ENCODE measurements around the gene ZNF135.

ZNF135 gene

GRCh38 chr19:58059003-58059670 lies at the start of gene ZNF135:
Gene ZNF135 (plus strand): TSS chr19:58059282. CDS start chr19:58060003, 721 bp downstream.
- H3K27ac ChIP-seq (ENCODE audit: low read depth, low read length), result peak within 1 kb of the TSS; percentile 63
- H3K9ac ChIP-seq (ENCODE audit: low read length), result no peak within 1 kb of the TSS
- H3K27me3 ChIP-seq (ENCODE audit: control insufficient read depth, insufficient read depth, low read length), result no peaks in the 10 kb centered on the region
- H3K4me1 ChIP-seq (ENCODE audit: control insufficient read depth, insufficient read depth, low read length), result peaks cover 4% of the 10 kb centered on the region; the same call in 1 of the 2 replicates
- no peaks in the 10 kb centered on the region for H3K36me3 ChIP-seq (ENCODE audit: control insufficient read depth, insufficient read depth, low read length)
- peaks cover 80% of the 10 kb centered on the region for H3K9me3 ChIP-seq (ENCODE audit: control insufficient read depth, insufficient read depth, low read depth, low read length)
- peak within 1 kb of the TSS; percentile 42 for H3K4me3 ChIP-seq (ENCODE audit: low read depth, low read length)

GRCh38 chr19:58009301-58009665 lies 49.8 kb upstream of the ZNF135 start:
- H3K4me3 ChIP-seq (ENCODE audit: low read depth, low read length), result peak overlapping the region; percentile 39; the same call in 1 of the 2 replicates

GRCh38 chr19:58009666-58010301 lies 49.3 kb upstream of the ZNF135 start:
- H3K4me1 ChIP-seq (ENCODE audit: control insufficient read depth, insufficient read depth, low read length), result no peaks in the 10 kb centered on the region
- H3K36me3 ChIP-seq (ENCODE audit: control insufficient read depth, insufficient read depth, low read length), result peaks cover 27% of the 10 kb centered on the region
- no peaks in the 10 kb centered on the region for H3K27me3 ChIP-seq (ENCODE audit: control insufficient read depth, insufficient read depth, low read length)
- H3K9ac ChIP-seq (ENCODE audit: low read length), result no peak overlapping the region
- peak overlapping the region; percentile 39; the same call in 1 of the 2 replicates for H3K4me3 ChIP-seq (ENCODE audit: low read depth, low read length)
- H3K27ac ChIP-seq (ENCODE audit: low read depth, low read length), result no peak overlapping the region
- H3K9me3 ChIP-seq (ENCODE audit: control insufficient read depth, insufficient read depth, low read depth, low read length), result peaks cover 69% of the 10 kb centered on the region

More at GRCh38 chr19:58009301-58009665, 49.8 kb upstream of the ZNF135 start:
- Histone ChIP-seq H3K9ac (ENCODE audit: low read length) (no peak overlapping the region), H3K4me1 (ENCODE audit: control insufficient read depth, insufficient read depth, low read length) (no peaks in the 10 kb centered on the region), H3K27ac (ENCODE audit: low read depth, low read length) (no peak overlapping the region), H3K9me3 (ENCODE audit: control insufficient read depth, insufficient read depth, low read depth, low read length) (peaks cover 73% of the 10 kb centered on the region), H3K27me3 (ENCODE audit: control insufficient read depth, insufficient read depth, low read length) (no peaks in the 10 kb centered on the region), H3K36me3 (ENCODE audit: control insufficient read depth, insufficient read depth, low read length) (peaks cover 32% of the 10 kb centered on the region)

GRCh38 chr19:58010507-58010906 lies 48.6 kb upstream of the ZNF135 start:
- H3K36me3 ChIP-seq (ENCODE audit: control insufficient read depth, insufficient read depth, low read length), result peaks cover 20% of the 10 kb centered on the region
- no peaks in the 10 kb centered on the region for H3K27me3 ChIP-seq (ENCODE audit: control insufficient read depth, insufficient read depth, low read length)
- no peak overlapping the region for H3K9ac ChIP-seq (ENCODE audit: low read length)
- H3K27ac ChIP-seq (ENCODE audit: low read depth, low read length), result no peak overlapping the region
- H3K9me3 ChIP-seq (ENCODE audit: control insufficient read depth, insufficient read depth, low read depth, low read length), result peaks cover 68% of the 10 kb centered on the region
- no peaks in the 10 kb centered on the region for H3K4me1 ChIP-seq (ENCODE audit: control insufficient read depth, insufficient read depth, low read length)
- H3K4me3 ChIP-seq (ENCODE audit: low read depth, low read length), result no peak overlapping the region

GRCh38 chr19:58014141-58014540 lies 44.9 kb upstream of the ZNF135 start:
- Histone ChIP-seq H3K27me3 (ENCODE audit: control insufficient read depth, insufficient read depth, low read length) (no peaks in the 10 kb centered on the region), H3K4me3 (ENCODE audit: low read depth, low read length) (no peak overlapping the region), H3K9me3 (ENCODE audit: control insufficient read depth, insufficient read depth, low read depth, low read length) (peaks cover 63% of the 10 kb centered on the region), H3K36me3 (ENCODE audit: control insufficient read depth, insufficient read depth, low read length) (no peaks in the 10 kb centered on the region), H3K9ac (ENCODE audit: low read length) (no peak overlapping the region), H3K4me1 (ENCODE audit: control insufficient read depth, insufficient read depth, low read length) (no peaks in the 10 kb centered on the region), H3K27ac (ENCODE audit: low read depth, low read length) (no peak overlapping the region)

GRCh38 chr19:58020129-58020528 lies 39.0 kb upstream of the ZNF135 start:
- Histone ChIP-seq H3K9ac (ENCODE audit: low read length) (no peak overlapping the region), H3K27me3 (ENCODE audit: control insufficient read depth, insufficient read depth, low read length) (no peaks in the 10 kb centered on the region), H3K4me3 (ENCODE audit: low read depth, low read length) (no peak overlapping the region), H3K36me3 (ENCODE audit: control insufficient read depth, insufficient read depth, low read length) (no peaks in the 10 kb centered on the region), H3K9me3 (ENCODE audit: control insufficient read depth, insufficient read depth, low read depth, low read length) (peaks cover 66% of the 10 kb centered on the region), H3K27ac (ENCODE audit: low read depth, low read length) (no peak overlapping the region), H3K4me1 (ENCODE audit: control insufficient read depth, insufficient read depth, low read length) (no peaks in the 10 kb centered on the region)

GRCh38 chr19:58021541-58022282 lies 37.4 kb upstream of the ZNF135 start:
- H3K36me3 ChIP-seq (ENCODE audit: control insufficient read depth, insufficient read depth, low read length), result no peaks in the 10 kb centered on the region
- no peak overlapping the region for H3K27ac ChIP-seq (ENCODE audit: low read depth, low read length)
- no peak overlapping the region for H3K4me3 ChIP-seq (ENCODE audit: low read depth, low read length)
- H3K9me3 ChIP-seq (ENCODE audit: control insufficient read depth, insufficient read depth, low read depth, low read length), result peaks cover 70% of the 10 kb centered on the region
- H3K9ac ChIP-seq (ENCODE audit: low read length), result no peak overlapping the region
- no peaks in the 10 kb centered on the region for H3K4me1 ChIP-seq (ENCODE audit: control insufficient read depth, insufficient read depth, low read length)
- H3K27me3 ChIP-seq (ENCODE audit: control insufficient read depth, insufficient read depth, low read length), result no peaks in the 10 kb centered on the region

GRCh38 chr19:58022283-58022660 lies 36.8 kb upstream of the ZNF135 start:
- H3K27me3 ChIP-seq (ENCODE audit: control insufficient read depth, insufficient read depth, low read length), result no peaks in the 10 kb centered on the region
- H3K27ac ChIP-seq (ENCODE audit: low read depth, low read length), result no peak overlapping the region
- no peaks in the 10 kb centered on the region for H3K36me3 ChIP-seq (ENCODE audit: control insufficient read depth, insufficient read depth, low read length)
- no peak overlapping the region for H3K4me3 ChIP-seq (ENCODE audit: low read depth, low read length)
- H3K9me3 ChIP-seq (ENCODE audit: control insufficient read depth, insufficient read depth, low read depth, low read length), result peaks cover 68% of the 10 kb centered on the region
- H3K4me1 ChIP-seq (ENCODE audit: control insufficient read depth, insufficient read depth, low read length), result no peaks in the 10 kb centered on the region
- no peak overlapping the region for H3K9ac ChIP-seq (ENCODE audit: low read length)

- no peak overlapping the region for H3K27ac ChIP-seq (ENCODE audit: low read depth, low read length)
- H3K36me3 ChIP-seq (ENCODE audit: control insufficient read depth, insufficient read depth, low read length), result no peaks in the 10 kb centered on the region
- H3K4me3 ChIP-seq (ENCODE audit: low read depth, low read length), result no peak overlapping the region
- no peaks in the 10 kb centered on the region for H3K27me3 ChIP-seq (ENCODE audit: control insufficient read depth, insufficient read depth, low read length)
- peaks cover 71% of the 10 kb centered on the region for H3K9me3 ChIP-seq (ENCODE audit: control insufficient read depth, insufficient read depth, low read depth, low read length)
- no peaks in the 10 kb centered on the region for H3K4me1 ChIP-seq (ENCODE audit: control insufficient read depth, insufficient read depth, low read length)
- no peak overlapping the region for H3K9ac ChIP-seq (ENCODE audit: low read length)
Measured at GRCh38 chr19:58024661-58025060, 34.4 kb upstream of the ZNF135 start.

GRCh38 chr19:58033741-58034476 lies 25.2 kb upstream of the ZNF135 start, which contains the start of gene ZSCAN1:
Gene ZSCAN1 (plus strand): TSS chr19:58034025. CDS start chr19:58037837, 3,812 bp downstream.
- no peak within 1 kb of the TSS for H3K9ac ChIP-seq (ENCODE audit: low read length)
- H3K4me3 ChIP-seq (ENCODE audit: low read depth, low read length), result peak within 1 kb of the TSS; percentile 56; the same call in 1 of the 2 replicates
- no peaks in the 10 kb centered on the region for H3K27me3 ChIP-seq (ENCODE audit: control insufficient read depth, insufficient read depth, low read length)
- no peaks in the 10 kb centered on the region; the same call in 1 of the 2 replicates for H3K4me1 ChIP-seq (ENCODE audit: control insufficient read depth, insufficient read depth, low read length)
- no peak within 1 kb of the TSS for H3K27ac ChIP-seq (ENCODE audit: low read depth, low read length)
- peaks cover 46% of the 10 kb centered on the region for H3K9me3 ChIP-seq (ENCODE audit: control insufficient read depth, insufficient read depth, low read depth, low read length)
- no peaks in the 10 kb centered on the region for H3K36me3 ChIP-seq (ENCODE audit: control insufficient read depth, insufficient read depth, low read length)

Data from HUES6 (cell line).